ENCODE results near the gene PDLIM1. TPM values are rescaled to one million over a fixed set of nuclear protein-coding genes. Genes with fewer than 3 reads are reported as not detected.
A peak's percentile ranks its signal among the peaks of the same experiment; 100 is the strongest.

PDLIM1 gene
- total and polyA plus RNA-seq, 2 of the 8 experiments (the other 6 are each of a cell fraction or from before 2014, with no cell fraction given), result 169 to 245 TPM

GRCh38 chr10:95221124-95221523 lies 69.7 kb downstream of the PDLIM1 start (continued):
- TF ChIP-seq CHD7 (IDR thresholded peaks at IDR 0.05; ENCODE audit: insufficient replicate concordance, low read length) (no peak), JUN (IDR thresholded peaks at IDR 0.05; ENCODE audit: low read depth, low read length) (0 out of 2 replicates have a peak, but pooled peaks have one; percentile 39), EP300 (IDR thresholded peaks at IDR 0.05; ENCODE audit: borderline replicate concordance in 1 of 2, low read depth in 2 of 2, low read length in 2 of 2) (peak in 1 of 2 experiments; percentile 7; a peak in 1 of 3 replicates), TEAD4 (IDR thresholded peaks at IDR 0.05; ENCODE audit: low read depth, low read length) (peak; percentile 66; the same call in 1 of the 2 replicates), TCF12 (IDR thresholded peaks at IDR 0.05; ENCODE audit: low read depth, low read length) (peak; percentile 88; the same call in 1 of the 2 replicates), POLR2A (IDR thresholded peaks at IDR 0.05; ENCODE audit: control extremely low read depth in 1 of 2, low read depth in 2 of 2, low read length in 2 of 2) (no peak)

Data from H1 (cell line).